ENCODE results near the gene DENND4A. TPM values are rescaled to one million over a fixed set of nuclear protein-coding genes. Genes with fewer than 3 reads are reported as not detected.

Gene DENND4A
- total and polyA plus RNA-seq, 10 of the 15 experiments (the other 5 are each of a cell fraction or from before 2014, with no cell fraction given): 14.2 to 81.8 (median 34.1) TPM

DNA sequence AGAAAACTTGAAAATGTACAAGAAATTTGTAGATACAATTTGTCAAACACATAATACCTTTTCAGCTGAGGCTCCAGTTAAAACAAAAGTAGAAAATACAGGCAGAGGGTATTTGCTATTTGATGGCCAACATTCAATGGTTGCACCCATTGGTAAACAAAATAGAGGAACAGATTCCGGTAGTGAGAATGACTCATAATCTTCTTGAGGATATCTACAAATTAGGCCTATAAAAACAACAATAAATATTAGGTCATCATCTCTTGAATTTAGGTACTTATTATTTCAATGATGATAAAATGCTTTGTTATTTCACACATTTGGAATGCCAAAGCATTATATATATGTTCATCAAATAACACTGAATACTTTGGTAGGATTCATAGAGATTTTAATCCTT is 53.4 kb downstream of the DENND4A start:
- Histone ChIP-seq H4K20me1 (ENCODE audit: control insufficient read depth, insufficient read depth) (no peaks in the 10 kb centered on the region), H3K4me1 (ENCODE audit: control insufficient read depth, insufficient read depth, low read length) (no peaks in the 10 kb centered on the region), H3K4me2 (ENCODE audit: control insufficient read depth, insufficient read depth) (no peak overlapping the region), H3K27ac (ENCODE audit: control insufficient read depth, insufficient read depth) (no peak overlapping the region), H3K9me3 (replicated peaks; ENCODE audit: control insufficient read depth, insufficient read depth, low read length) (no peaks in the 10 kb centered on the region), H3K9ac (ENCODE audit: control insufficient read depth, insufficient read depth, low read length) (no peak overlapping the region), H3K79me2 (ENCODE audit: control insufficient read depth, insufficient read depth, low read length) (no peaks in the 10 kb centered on the region; the same call in 1 of the 2 replicates), H3K4me3 (no peak overlapping the region), H2AFZ (ENCODE audit: control insufficient read depth, low read depth, low read length) (no peak overlapping the region), H3K27me3 (replicated peaks in 1 of 2; ENCODE audit: control insufficient read depth in 2 of 2, insufficient read depth in 2 of 2, low read length in 1 of 2) (no peaks in the 10 kb centered on the region), H3K36me3 (ENCODE audit: control insufficient read depth in 2 of 2, insufficient read depth in 2 of 2, low read length in 1 of 2) (peaks cover 3 to 13% of the 10 kb centered on the region in 2 experiments; a peak in 3 of 4 replicates)
- SMC1A ChIA-PET (ENCODE audit: uncharacterized antibody, unreplicated experiment): interaction anchor here (0.6 to 1.5 kb wide), 9 partner anchors 12 to 1494 kb away, joined by 3 to 5 read pairs (median 4); no protein-coding TSS in a partner anchor
- in situ Hi-C loops (cut with MboI): no loop called here
- RAD21 ChIA-PET (ENCODE audit: unreplicated experiment): interaction anchor here (1.0 kb wide), 3 partner anchors 17 to 98 kb away, joined by 3 read pairs; partner anchors contain the start of gene DENND4A
- DNase-seq (ENCODE audit: low read depth, low spot score) (no peak), ATAC-seq (no peak), FAIRE-seq (peak; percentile 41)
- WGBS (ENCODE audit: insufficient coverage, insufficient replicate concordance, low lambda C conversion rate, missing lambda C conversion rate): 97% methylated on average over 1 of the region's 1 CpG
- CTCF ChIA-PET: interaction anchor here (0.6 to 1.1 kb wide), 5 partner anchors 8 to 293 kb away, joined by 3 to 4 read pairs (median 3); no protein-coding TSS in a partner anchor
- POLR2A ChIA-PET: no interaction called here
- no TSS peak for BruUV-seq (replicated peaks)
- intact Hi-C loops (cut with micrococcal nuclease; ENCODE audit: unreplicated experiment): no loop called here
- TF ChIP-seq, protein P1, sequence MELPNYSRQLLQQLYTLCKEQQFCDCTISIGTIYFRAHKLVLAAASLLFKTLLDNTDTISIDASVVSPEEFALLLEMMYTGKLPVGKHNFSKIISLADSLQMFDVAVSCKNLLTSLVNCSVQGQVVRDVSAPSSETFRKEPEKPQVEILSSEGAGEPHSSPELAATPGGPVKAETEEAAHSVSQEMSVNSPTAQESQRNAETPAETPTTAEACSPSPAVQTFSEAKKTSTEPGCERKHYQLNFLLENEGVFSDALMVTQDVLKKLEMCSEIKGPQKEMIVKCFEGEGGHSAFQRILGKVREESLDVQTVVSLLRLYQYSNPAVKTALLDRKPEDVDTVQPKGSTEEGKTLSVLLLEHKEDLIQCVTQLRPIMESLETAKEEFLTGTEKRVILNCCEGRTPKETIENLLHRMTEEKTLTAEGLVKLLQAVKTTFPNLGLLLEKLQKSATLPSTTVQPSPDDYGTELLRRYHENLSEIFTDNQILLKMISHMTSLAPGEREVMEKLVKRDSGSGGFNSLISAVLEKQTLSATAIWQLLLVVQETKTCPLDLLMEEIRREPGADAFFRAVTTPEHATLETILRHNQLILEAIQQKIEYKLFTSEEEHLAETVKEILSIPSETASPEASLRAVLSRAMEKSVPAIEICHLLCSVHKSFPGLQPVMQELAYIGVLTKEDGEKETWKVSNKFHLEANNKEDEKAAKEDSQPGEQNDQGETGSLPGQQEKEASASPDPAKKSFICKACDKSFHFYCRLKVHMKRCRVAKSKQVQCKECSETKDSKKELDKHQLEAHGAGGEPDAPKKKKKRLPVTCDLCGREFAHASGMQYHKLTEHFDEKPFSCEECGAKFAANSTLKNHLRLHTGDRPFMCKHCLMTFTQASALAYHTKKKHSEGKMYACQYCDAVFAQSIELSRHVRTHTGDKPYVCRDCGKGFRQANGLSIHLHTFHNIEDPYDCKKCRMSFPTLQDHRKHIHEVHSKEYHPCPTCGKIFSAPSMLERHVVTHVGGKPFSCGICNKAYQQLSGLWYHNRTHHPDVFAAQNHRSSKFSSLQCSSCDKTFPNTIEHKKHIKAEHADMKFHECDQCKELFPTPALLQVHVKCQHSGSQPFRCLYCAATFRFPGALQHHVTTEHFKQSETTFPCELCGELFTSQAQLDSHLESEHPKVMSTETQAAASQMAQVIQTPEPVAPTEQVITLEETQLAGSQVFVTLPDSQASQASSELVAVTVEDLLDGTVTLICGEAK (IDR thresholded peaks at IDR 0.05; ENCODE audit: borderline replicate concordance): no peak
- TF ChIP-seq, protein P2, sequence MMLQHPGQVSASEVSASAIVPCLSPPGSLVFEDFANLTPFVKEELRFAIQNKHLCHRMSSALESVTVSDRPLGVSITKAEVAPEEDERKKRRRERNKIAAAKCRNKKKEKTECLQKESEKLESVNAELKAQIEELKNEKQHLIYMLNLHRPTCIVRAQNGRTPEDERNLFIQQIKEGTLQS (IDR thresholded peaks at IDR 0.05; ENCODE audit: borderline replicate concordance, extremely low read depth, low read depth, low read length): no peak
- TF ChIP-seq POU2F2 (IDR thresholded peaks at IDR 0.05; ENCODE audit: borderline replicate concordance, low read depth, low read length) (no peak), ETV6 (conservative IDR thresholded peaks at IDR 0.05 in 1 of 2, IDR thresholded peaks at IDR 0.05 in 1 of 2; ENCODE audit: borderline replicate concordance in 1 of 2, low read depth in 1 of 2) (no peak), NR2C2 (IDR thresholded peaks at IDR 0.05; ENCODE audit: borderline replicate concordance, control insufficient read depth, insufficient read length, low read depth) (no peak), KAT2A (conservative IDR thresholded peaks at IDR 0.05; ENCODE audit: control insufficient read depth, low read depth, low read length) (no peak), NRF1 (conservative IDR thresholded peaks at IDR 0.05; ENCODE audit: low read depth, low read length) (no peak), SIN3A (IDR thresholded peaks at IDR 0.05; ENCODE audit: low read depth, low read length) (no peak), NFYA (IDR thresholded peaks at IDR 0.05; ENCODE audit: borderline replicate concordance, low read depth, low read length) (no peak), HDAC6 (IDR thresholded peaks at IDR 0.05; ENCODE audit: unreplicated experiment) (no peak), NFYB (IDR thresholded peaks at IDR 0.05; ENCODE audit: insufficient read depth, low read depth, low read length) (no peak), BMI1 (IDR thresholded peaks at IDR 0.05; ENCODE audit: borderline replicate concordance) (no peak), TBL1XR1 (IDR thresholded peaks at IDR 0.05; ENCODE audit: low read depth, low read length) (no peak), IKZF1 (conservative IDR thresholded peaks at IDR 0.05) (no peak), EED (IDR thresholded peaks at IDR 0.05; ENCODE audit: low read depth) (no peak)
- TF ChIP-seq, protein P3, sequence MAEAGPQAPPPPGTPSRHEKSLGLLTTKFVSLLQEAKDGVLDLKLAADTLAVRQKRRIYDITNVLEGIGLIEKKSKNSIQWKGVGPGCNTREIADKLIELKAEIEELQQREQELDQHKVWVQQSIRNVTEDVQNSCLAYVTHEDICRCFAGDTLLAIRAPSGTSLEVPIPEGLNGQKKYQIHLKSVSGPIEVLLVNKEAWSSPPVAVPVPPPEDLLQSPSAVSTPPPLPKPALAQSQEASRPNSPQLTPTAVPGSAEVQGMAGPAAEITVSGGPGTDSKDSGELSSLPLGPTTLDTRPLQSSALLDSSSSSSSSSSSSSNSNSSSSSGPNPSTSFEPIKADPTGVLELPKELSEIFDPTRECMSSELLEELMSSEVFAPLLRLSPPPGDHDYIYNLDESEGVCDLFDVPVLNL (IDR thresholded peaks at IDR 0.05; ENCODE audit: low read depth, low read length): no peak

Data from GM12878 (cell line).